ENCODE data around the gene DPF3. TPM values are rescaled to one million over a fixed set of nuclear protein-coding genes. Genes with fewer than 3 reads are reported as not detected.

DPF3 gene
- total and polyA plus RNA-seq, 2 of the 13 experiments (the other 11 are each of a cell fraction or from before 2014, with no cell fraction given), result 0.09 to 0.60 TPM

DNA sequence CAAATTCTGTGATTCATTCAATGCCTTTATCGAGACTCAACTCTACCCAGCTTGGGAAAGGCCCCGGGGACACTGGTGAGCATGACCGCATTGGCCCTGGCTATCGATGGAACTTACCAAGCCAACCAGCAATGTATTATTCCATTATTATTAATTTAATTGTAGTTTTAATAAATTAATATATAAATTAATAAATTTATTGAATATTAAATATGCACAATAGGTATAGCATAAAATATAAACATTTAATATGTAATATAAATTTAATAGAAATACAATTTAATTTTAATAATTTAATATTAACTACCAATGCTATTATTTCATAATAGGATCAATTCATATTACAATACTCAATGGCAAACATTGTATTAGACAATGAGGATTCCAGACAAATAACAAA is 163.4 kb downstream of the DPF3 start (continued):
- no peak for TF ChIP-seq SMC3 (IDR thresholded peaks at IDR 0.05; ENCODE audit: low read length)
- TF ChIP-seq, protein P1, sequence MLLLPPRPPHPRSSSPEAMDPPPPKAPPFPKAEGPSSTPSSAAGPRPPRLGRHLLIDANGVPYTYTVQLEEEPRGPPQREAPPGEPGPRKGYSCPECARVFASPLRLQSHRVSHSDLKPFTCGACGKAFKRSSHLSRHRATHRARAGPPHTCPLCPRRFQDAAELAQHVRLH (CRISPR knock-in tag; IDR thresholded peaks at IDR 0.05; ENCODE audit: borderline replicate concordance, low read depth), result no peak
- no peak for TF ChIP-seq ZNF143 (CRISPR knock-in tag; IDR thresholded peaks at IDR 0.05)
- TF ChIP-seq MBNL3 (CRISPR knock-in tag; conservative IDR thresholded peaks at IDR 0.05), result no peak

DNA sequence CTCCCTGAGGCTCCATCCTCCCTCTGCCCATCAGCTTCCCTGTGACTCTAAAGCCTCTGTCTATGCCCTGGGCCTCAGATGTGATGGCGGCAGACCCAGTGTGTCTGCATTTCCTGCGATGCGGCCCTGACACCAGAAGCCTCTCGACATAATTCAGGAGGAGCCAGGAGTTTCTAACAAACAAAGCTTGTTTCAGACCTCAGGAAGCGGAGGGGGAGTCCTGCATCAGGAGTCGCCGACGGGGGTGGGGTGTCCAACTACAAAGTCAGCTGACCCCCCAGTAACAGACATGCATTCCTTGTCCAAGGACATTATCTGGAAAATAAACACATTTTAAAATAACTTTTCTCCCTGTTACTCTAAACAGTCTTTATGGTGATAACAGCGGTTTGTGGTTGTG is 167.5 kb downstream of the DPF3 start:
- intact Hi-C loops (cut with micrococcal nuclease; ENCODE audit: unreplicated experiment), result no loop called here
- no peaks in the 10 kb centered on the region for H3K9me3 ChIP-seq (ENCODE audit: low read length)
- FAIRE-seq (no peak), ATAC-seq (no peak), DNase-seq (ENCODE audit: low spot score) (no peak)
- BruUV-seq (replicated peaks), result no TSS peak
- in situ Hi-C loops (cut with HindIII; ENCODE audit: extremely low pct_ligation_motif_present, low pct_unique_long_range_greater_than_20kb), result no loop called here
- WGBS (ENCODE audit: low lambda C conversion rate), result 44% methylated on average over 7 of the region's 9 CpGs
- TF ChIP-seq GZF1 (CRISPR knock-in tag; IDR thresholded peaks at IDR 0.05), result no peak
- TF ChIP-seq, protein P2, sequence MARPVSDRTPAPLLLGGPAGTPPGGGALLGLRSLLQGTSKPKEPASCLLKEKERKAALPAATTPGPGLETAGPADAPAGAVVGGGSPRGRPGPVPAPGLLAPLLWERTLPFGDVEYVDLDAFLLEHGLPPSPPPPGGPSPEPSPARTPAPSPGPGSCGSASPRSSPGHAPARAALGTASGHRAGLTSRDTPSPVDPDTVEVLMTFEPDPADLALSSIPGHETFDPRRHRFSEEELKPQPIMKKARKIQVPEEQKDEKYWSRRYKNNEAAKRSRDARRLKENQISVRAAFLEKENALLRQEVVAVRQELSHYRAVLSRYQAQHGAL (CRISPR knock-in tag; IDR thresholded peaks at IDR 0.05; ENCODE audit: not compliant biosample characterization), result no peak
- TF ChIP-seq, protein P3, sequence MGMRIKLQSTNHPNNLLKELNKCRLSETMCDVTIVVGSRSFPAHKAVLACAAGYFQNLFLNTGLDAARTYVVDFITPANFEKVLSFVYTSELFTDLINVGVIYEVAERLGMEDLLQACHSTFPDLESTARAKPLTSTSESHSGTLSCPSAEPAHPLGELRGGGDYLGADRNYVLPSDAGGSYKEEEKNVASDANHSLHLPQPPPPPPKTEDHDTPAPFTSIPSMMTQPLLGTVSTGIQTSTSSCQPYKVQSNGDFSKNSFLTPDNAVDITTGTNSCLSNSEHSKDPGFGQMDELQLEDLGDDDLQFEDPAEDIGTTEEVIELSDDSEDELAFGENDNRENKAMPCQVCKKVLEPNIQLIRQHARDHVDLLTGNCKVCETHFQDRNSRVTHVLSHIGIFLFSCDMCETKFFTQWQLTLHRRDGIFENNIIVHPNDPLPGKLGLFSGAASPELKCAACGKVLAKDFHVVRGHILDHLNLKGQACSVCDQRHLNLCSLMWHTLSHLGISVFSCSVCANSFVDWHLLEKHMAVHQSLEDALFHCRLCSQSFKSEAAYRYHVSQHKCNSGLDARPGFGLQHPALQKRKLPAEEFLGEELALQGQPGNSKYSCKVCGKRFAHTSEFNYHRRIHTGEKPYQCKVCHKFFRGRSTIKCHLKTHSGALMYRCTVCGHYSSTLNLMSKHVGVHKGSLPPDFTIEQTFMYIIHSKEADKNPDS (CRISPR knock-in tag; IDR thresholded peaks at IDR 0.05), result no peak
- no peak for TF ChIP-seq SOX5 (CRISPR knock-in tag; IDR thresholded peaks at IDR 0.05; ENCODE audit: borderline replicate concordance)
- TF ChIP-seq, protein P4, sequence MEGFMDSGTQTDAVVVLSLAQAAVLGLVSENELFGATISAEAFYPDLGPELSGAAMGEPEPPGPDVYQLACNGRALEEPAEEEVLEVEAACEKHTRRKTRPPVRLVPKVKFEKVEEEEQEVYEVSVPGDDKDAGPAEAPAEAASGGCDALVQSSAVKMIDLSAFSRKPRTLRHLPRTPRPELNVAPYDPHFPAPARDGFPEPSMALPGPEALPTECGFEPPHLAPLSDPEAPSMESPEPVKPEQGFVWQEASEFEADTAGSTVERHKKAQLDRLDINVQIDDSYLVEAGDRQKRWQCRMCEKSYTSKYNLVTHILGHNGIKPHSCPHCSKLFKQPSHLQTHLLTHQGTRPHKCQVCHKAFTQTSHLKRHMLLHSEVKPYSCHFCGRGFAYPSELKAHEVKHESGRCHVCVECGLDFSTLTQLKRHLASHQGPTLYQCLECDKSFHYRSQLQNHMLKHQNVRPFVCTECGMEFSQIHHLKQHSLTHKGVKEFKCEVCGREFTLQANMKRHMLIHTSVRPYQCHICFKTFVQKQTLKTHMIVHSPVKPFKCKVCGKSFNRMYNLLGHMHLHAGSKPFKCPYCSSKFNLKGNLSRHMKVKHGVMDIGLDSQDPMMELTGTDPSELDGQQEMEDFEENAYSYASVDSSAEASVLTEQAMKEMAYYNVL (CRISPR knock-in tag; IDR thresholded peaks at IDR 0.05; ENCODE audit: borderline replicate concordance), result no peak
- TF ChIP-seq ZNF879 (CRISPR knock-in tag; IDR thresholded peaks at IDR 0.05), result no peak
- TF ChIP-seq, protein P5, sequence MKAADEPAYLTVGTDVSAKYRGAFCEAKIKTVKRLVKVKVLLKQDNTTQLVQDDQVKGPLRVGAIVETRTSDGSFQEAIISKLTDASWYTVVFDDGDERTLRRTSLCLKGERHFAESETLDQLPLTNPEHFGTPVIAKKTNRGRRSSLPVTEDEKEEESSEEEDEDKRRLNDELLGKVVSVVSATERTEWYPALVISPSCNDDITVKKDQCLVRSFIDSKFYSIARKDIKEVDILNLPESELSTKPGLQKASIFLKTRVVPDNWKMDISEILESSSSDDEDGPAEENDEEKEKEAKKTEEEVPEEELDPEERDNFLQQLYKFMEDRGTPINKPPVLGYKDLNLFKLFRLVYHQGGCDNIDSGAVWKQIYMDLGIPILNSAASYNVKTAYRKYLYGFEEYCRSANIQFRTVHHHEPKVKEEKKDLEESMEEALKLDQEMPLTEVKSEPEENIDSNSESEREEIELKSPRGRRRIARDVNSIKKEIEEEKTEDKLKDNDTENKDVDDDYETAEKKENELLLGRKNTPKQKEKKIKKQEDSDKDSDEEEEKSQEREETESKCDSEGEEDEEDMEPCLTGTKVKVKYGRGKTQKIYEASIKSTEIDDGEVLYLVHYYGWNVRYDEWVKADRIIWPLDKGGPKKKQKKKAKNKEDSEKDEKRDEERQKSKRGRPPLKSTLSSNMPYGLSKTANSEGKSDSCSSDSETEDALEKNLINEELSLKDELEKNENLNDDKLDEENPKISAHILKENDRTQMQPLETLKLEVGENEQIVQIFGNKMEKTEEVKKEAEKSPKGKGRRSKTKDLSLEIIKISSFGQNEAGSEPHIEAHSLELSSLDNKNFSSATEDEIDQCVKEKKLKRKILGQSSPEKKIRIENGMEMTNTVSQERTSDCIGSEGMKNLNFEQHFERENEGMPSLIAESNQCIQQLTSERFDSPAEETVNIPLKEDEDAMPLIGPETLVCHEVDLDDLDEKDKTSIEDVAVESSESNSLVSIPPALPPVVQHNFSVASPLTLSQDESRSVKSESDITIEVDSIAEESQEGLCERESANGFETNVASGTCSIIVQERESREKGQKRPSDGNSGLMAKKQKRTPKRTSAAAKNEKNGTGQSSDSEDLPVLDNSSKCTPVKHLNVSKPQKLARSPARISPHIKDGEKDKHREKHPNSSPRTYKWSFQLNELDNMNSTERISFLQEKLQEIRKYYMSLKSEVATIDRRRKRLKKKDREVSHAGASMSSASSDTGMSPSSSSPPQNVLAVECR (CRISPR knock-in tag; IDR thresholded peaks at IDR 0.05; ENCODE audit: borderline replicate concordance), result no peak
- no peak for TF ChIP-seq NAIF1 (CRISPR knock-in tag; IDR thresholded peaks at IDR 0.05; ENCODE audit: borderline replicate concordance)
- ChIA-PET POLR2A (no interaction called here), CTCF (ENCODE audit: low intra/inter-chr PET ratio, low total read pairs) (no interaction called here)
- H2AFZ ChIP-seq (ENCODE audit: low read length), result no peak overlapping the region
- no peak overlapping the region for H3K4me3 ChIP-seq (replicated peaks in 1 of 3; ENCODE audit: insufficient read depth in 1 of 3, low read depth in 2 of 3, low read length in 3 of 3)
- H3K79me2 ChIP-seq (ENCODE audit: insufficient read depth, low read length), result no peaks in the 10 kb centered on the region
- H4K20me1 ChIP-seq (ENCODE audit: insufficient read depth, low read length), result no peaks in the 10 kb centered on the region
- no peaks in the 10 kb centered on the region for H3K4me1 ChIP-seq (ENCODE audit: insufficient read depth, low read length)
- H3K9ac ChIP-seq (ENCODE audit: insufficient read depth, low read depth, low read length), result no peak overlapping the region
- H3K4me2 ChIP-seq (ENCODE audit: low read depth, low read length), result no peak overlapping the region
- H3K36me3 ChIP-seq (replicated peaks in 1 of 2; ENCODE audit: control insufficient read depth in 1 of 2, insufficient read depth in 2 of 2, low read length in 2 of 2), result no peaks in the 10 kb centered on the region
- no peak overlapping the region for H3K27ac ChIP-seq (ENCODE audit: extremely low read length, insufficient read depth, low read length)
- no peaks in the 10 kb centered on the region for H3K27me3 ChIP-seq (ENCODE audit: control insufficient read depth in 1 of 2, insufficient read depth in 2 of 2, low read length in 2 of 2)
